ENCODE results near the gene DNAJC8.
A peak's percentile ranks its signal among the peaks of the same experiment; 100 is the strongest.

GRCh38 chr1:28232558-28233263 is at the start of gene DNAJC8:
- peak; percentile 92 for TF ChIP-seq MAX (IDR thresholded peaks at IDR 0.05)
- no peak for TF ChIP-seq RAD21 (IDR thresholded peaks at IDR 0.05; ENCODE audit: low read depth)
- peak; percentile 37; the same call in 1 of the 2 replicates for TF ChIP-seq EP300 (IDR thresholded peaks at IDR 0.05; ENCODE audit: borderline replicate concordance)
